ENCODE measurements around the gene SSPN.
A peak's percentile ranks its signal among the peaks of the same experiment; 100 is the strongest.

SSPN gene

DNA sequence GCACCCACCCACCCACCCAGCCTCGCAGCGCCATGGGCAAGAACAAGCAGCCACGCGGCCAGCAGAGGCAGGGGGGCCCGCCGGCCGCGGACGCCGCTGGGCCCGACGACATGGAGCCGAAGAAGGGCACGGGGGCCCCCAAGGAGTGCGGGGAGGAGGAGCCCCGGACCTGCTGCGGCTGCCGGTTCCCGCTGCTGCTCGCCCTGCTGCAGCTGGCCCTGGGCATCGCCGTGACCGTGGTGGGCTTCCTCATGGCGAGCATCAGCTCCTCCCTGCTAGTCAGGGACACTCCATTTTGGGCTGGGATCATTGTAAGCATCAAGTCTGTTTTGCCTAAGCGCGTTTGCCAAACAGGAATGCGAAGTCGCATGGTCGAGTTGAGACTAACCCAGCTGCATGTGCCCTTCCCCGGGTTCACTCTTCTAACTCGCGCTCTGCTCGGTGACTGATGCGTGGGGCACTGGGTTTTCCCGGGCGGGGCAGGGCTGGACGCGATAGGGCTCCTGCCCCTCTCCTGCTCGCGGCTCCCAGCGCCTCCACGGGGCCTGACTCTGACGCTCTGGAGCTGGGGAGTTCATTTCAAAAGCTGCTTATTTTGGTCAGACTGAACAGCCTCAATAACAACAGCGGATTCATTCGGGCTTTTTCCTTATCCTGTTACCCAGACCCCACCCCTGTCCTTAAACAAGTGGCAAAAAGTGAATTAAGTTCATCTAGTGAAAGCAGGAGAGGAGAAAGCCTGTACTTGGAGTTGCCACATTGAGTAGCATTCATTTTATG lies 458 bp downstream of the SSPN start:
- H3K36me3 ChIP-seq (replicated peaks; ENCODE audit: insufficient read depth, low read length): no peaks in the 10 kb centered on the region
- peak; percentile 43 for DNase-seq
- H3K4me2 ChIP-seq (ENCODE audit: low read depth, low read length): peak overlapping the region; percentile 88
- H3K4me1 ChIP-seq (ENCODE audit: low read length): no peaks in the 10 kb centered on the region
- H3K27ac ChIP-seq (ENCODE audit: low read length): no peak overlapping the region
- H3K9ac ChIP-seq (ENCODE audit: low read length): peak overlapping the region; percentile 49
- H3K9me2 ChIP-seq (replicated peaks; ENCODE audit: insufficient read depth, low read length): no peaks in the 10 kb centered on the region
- peak overlapping the region; percentile 58 for H3K4me3 ChIP-seq (ENCODE audit: low read length)
- H3F3A ChIP-seq (ENCODE audit: insufficient read depth, low read length): 0 out of 2 replicates have a peak, but pooled peaks cover 4% of the 10 kb centered on the region
- peak overlapping the region; percentile 87 for H2AFZ ChIP-seq (ENCODE audit: low read length)
- no peaks in the 10 kb centered on the region for H3K27me3 ChIP-seq (replicated peaks; ENCODE audit: insufficient read depth, low read length)
- H3K79me2 ChIP-seq (ENCODE audit: low read length): no peaks in the 10 kb centered on the region
- no peaks in the 10 kb centered on the region for H4K20me1 ChIP-seq (ENCODE audit: insufficient read depth, low read length)
- H3K9me3 ChIP-seq (replicated peaks; ENCODE audit: insufficient read depth, low read length): no peaks in the 10 kb centered on the region
- TF ChIP-seq EZH2 (optimal IDR thresholded peaks at IDR 0.05; ENCODE audit: low read depth, low read length) (no peak), EZH2phosphoT487 (IDR thresholded peaks at IDR 0.05; ENCODE audit: low read length) (no peak)
- TF ChIP-seq, protein P1, sequence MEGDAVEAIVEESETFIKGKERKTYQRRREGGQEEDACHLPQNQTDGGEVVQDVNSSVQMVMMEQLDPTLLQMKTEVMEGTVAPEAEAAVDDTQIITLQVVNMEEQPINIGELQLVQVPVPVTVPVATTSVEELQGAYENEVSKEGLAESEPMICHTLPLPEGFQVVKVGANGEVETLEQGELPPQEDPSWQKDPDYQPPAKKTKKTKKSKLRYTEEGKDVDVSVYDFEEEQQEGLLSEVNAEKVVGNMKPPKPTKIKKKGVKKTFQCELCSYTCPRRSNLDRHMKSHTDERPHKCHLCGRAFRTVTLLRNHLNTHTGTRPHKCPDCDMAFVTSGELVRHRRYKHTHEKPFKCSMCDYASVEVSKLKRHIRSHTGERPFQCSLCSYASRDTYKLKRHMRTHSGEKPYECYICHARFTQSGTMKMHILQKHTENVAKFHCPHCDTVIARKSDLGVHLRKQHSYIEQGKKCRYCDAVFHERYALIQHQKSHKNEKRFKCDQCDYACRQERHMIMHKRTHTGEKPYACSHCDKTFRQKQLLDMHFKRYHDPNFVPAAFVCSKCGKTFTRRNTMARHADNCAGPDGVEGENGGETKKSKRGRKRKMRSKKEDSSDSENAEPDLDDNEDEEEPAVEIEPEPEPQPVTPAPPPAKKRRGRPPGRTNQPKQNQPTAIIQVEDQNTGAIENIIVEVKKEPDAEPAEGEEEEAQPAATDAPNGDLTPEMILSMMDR (IDR thresholded peaks at IDR 0.05; ENCODE audit: low read length): no peak

GRCh38 chr12:26196421-26196716 lies 996 bp downstream of the SSPN start:
- H3K9me2 ChIP-seq (replicated peaks; ENCODE audit: insufficient read depth, low read length): no peaks in the 10 kb centered on the region
- no peak overlapping the region for H3K9ac ChIP-seq (ENCODE audit: low read length)
- no peak for DNase-seq
- H3F3A ChIP-seq (ENCODE audit: insufficient read depth, low read length): 0 out of 2 replicates have a peak, but pooled peaks cover 4% of the 10 kb centered on the region
- no peaks in the 10 kb centered on the region for H3K36me3 ChIP-seq (replicated peaks; ENCODE audit: insufficient read depth, low read length)
- no peaks in the 10 kb centered on the region for H3K27me3 ChIP-seq (replicated peaks; ENCODE audit: insufficient read depth, low read length)
- TF ChIP-seq, protein P1 (IDR thresholded peaks at IDR 0.05; ENCODE audit: low read length): no peak
- no peak for TF ChIP-seq EZH2 (optimal IDR thresholded peaks at IDR 0.05; ENCODE audit: low read depth, low read length)
- no peak for TF ChIP-seq EZH2phosphoT487 (IDR thresholded peaks at IDR 0.05; ENCODE audit: low read length)
- H3K79me2 ChIP-seq (ENCODE audit: low read length): no peaks in the 10 kb centered on the region
- peak overlapping the region; percentile 88 for H3K4me2 ChIP-seq (ENCODE audit: low read depth, low read length)
- no peaks in the 10 kb centered on the region for H3K9me3 ChIP-seq (replicated peaks; ENCODE audit: insufficient read depth, low read length)
- peak overlapping the region; percentile 87; the same call in 1 of the 2 replicates for H2AFZ ChIP-seq (ENCODE audit: low read length)
- H3K27ac ChIP-seq (ENCODE audit: low read length): no peak overlapping the region
- H3K4me3 ChIP-seq (ENCODE audit: low read length): no peak overlapping the region; the same call in 1 of the 2 replicates
- no peaks in the 10 kb centered on the region for H4K20me1 ChIP-seq (ENCODE audit: insufficient read depth, low read length)
- H3K4me1 ChIP-seq (ENCODE audit: low read length): no peaks in the 10 kb centered on the region

DNA sequence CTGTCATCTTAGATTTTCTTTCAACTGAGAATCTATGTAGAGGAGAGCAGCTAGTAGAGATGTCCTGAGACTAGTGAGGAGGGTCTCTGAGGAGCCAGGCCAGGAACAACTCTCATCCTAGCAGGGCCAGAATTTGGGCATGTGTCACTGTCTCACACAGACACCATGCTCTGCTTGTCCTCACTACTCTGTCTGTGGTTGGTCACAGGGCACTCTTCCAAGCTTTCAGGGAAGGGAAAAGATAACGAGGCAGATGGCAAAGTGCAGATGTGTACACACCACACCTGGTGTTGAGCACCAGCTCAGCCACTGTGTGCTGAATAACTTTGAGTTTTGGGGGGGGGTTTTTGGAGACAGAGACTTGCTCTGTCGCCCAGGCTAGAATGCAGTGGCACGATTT lies 2.5 kb downstream of the SSPN start:
- no peak for DNase-seq
- H3K4me2 ChIP-seq (ENCODE audit: low read depth, low read length): no peak overlapping the region
- H3K9me3 ChIP-seq (replicated peaks; ENCODE audit: insufficient read depth, low read length): no peaks in the 10 kb centered on the region
- H3K27ac ChIP-seq (ENCODE audit: low read length): no peak overlapping the region
- no peaks in the 10 kb centered on the region for H3K79me2 ChIP-seq (ENCODE audit: low read length)
- no peak overlapping the region for H3K9ac ChIP-seq (ENCODE audit: low read length)
- no peaks in the 10 kb centered on the region for H3K36me3 ChIP-seq (replicated peaks; ENCODE audit: insufficient read depth, low read length)
- no peaks in the 10 kb centered on the region for H3K9me2 ChIP-seq (replicated peaks; ENCODE audit: insufficient read depth, low read length)
- no peak overlapping the region for H3K4me3 ChIP-seq (ENCODE audit: low read length)
- H3F3A ChIP-seq (ENCODE audit: insufficient read depth, low read length): 0 out of 2 replicates have a peak, but pooled peaks cover 4% of the 10 kb centered on the region
- no peak overlapping the region for H2AFZ ChIP-seq (ENCODE audit: low read length)
- TF ChIP-seq EZH2phosphoT487 (IDR thresholded peaks at IDR 0.05; ENCODE audit: low read length) (no peak), EZH2 (optimal IDR thresholded peaks at IDR 0.05; ENCODE audit: low read depth, low read length) (no peak)
- TF ChIP-seq, protein P1 (IDR thresholded peaks at IDR 0.05; ENCODE audit: low read length): no peak
- no peaks in the 10 kb centered on the region for H4K20me1 ChIP-seq (ENCODE audit: insufficient read depth, low read length)
- H3K27me3 ChIP-seq (replicated peaks; ENCODE audit: insufficient read depth, low read length): no peaks in the 10 kb centered on the region
- no peaks in the 10 kb centered on the region for H3K4me1 ChIP-seq (ENCODE audit: low read length)
